ENCODE results near the gene EGFLAM.

- TF ChIP-seq, protein P1, sequence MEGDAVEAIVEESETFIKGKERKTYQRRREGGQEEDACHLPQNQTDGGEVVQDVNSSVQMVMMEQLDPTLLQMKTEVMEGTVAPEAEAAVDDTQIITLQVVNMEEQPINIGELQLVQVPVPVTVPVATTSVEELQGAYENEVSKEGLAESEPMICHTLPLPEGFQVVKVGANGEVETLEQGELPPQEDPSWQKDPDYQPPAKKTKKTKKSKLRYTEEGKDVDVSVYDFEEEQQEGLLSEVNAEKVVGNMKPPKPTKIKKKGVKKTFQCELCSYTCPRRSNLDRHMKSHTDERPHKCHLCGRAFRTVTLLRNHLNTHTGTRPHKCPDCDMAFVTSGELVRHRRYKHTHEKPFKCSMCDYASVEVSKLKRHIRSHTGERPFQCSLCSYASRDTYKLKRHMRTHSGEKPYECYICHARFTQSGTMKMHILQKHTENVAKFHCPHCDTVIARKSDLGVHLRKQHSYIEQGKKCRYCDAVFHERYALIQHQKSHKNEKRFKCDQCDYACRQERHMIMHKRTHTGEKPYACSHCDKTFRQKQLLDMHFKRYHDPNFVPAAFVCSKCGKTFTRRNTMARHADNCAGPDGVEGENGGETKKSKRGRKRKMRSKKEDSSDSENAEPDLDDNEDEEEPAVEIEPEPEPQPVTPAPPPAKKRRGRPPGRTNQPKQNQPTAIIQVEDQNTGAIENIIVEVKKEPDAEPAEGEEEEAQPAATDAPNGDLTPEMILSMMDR (IDR thresholded peaks at IDR 0.05; ENCODE audit: insufficient read depth, low read length, poor library complexity, severe bottlenecking), result no peak
- TF ChIP-seq EZH2phosphoT487 (conservative IDR thresholded peaks at IDR 0.05; ENCODE audit: low read length), result no peak
These were observed 175.0 kb downstream of the EGFLAM start for GRCh38 chr5:38433160-38433861.
